PFSK-1 (cell line): ENCODE measurements around the gene METAP1.

Experiments used
- FOXP2 ChIP-seq: optimal IDR thresholded peaks from 2 replicates; pipeline ENCODE3; 2011; ENCODE audit warnings: borderline replicate concordance, control low read depth, inconsistent platforms; ENCODE audit not compliant: insufficient read depth; ENCODE audit errors: extremely low read length, extremely low read depth
- POLR2AphosphoS5 ChIP-seq: IDR thresholded peaks from 2 replicates; pipeline ENCODE4 v1.6.1; 2012; ENCODE audit warnings: low read depth, mild to moderate bottlenecking, control low read depth, low read length, moderate library complexity
- REST ChIP-seq, 2 experiments: IDR thresholded peaks; 2 replicates each; pipeline versions ENCODE4 v1.6.1 to v1.8.0; 2011 to 2012; ENCODE audit warnings: low read depth in 2 of 2, low read length in 2 of 2, control low read depth in 1 of 2, inconsistent platforms in 1 of 2, mild to moderate bottlenecking in 1 of 2, moderate library complexity in 1 of 2; ENCODE audit not compliant: insufficient read depth in 1 of 2
- SIN3A ChIP-seq: IDR thresholded peaks from 2 replicates; pipeline ENCODE4 v1.6.1; 2012; ENCODE audit warnings: mild to moderate bottlenecking, low read length, moderate library complexity, borderline replicate concordance; ENCODE audit not compliant: insufficient read depth
- TAF1 ChIP-seq: IDR thresholded peaks from 2 replicates; pipeline ENCODE4 v1.6.1; 2012; ENCODE audit warnings: low read length, control low read depth, borderline replicate concordance; ENCODE audit not compliant: insufficient read depth

Gene METAP1

GRCh38 chr4:98955229-98955628 is 40.3 kb upstream of the METAP1 start:
- TF ChIP-seq SIN3A = no peak
- TF ChIP-seq TAF1 = no peak
- no peak for TF ChIP-seq FOXP2
- TF ChIP-seq REST (IDR thresholded peaks at IDR 0.05; ENCODE audit: insufficient read depth in 1 of 2, low read depth in 2 of 2, low read length in 2 of 2) = no peak
- no peak for TF ChIP-seq POLR2AphosphoS5

- TF ChIP-seq TAF1 (no peak), FOXP2 (no peak), POLR2AphosphoS5 (no peak), REST (IDR thresholded peaks at IDR 0.05; ENCODE audit: insufficient read depth in 1 of 2, low read depth in 2 of 2, low read length in 2 of 2) (no peak), SIN3A (no peak)
Measured at GRCh38 chr4:98958065-98958464, 37.5 kb upstream of the METAP1 start.

- TF ChIP-seq REST (IDR thresholded peaks at IDR 0.05; ENCODE audit: insufficient read depth in 1 of 2, low read depth in 2 of 2, low read length in 2 of 2) (no peak), POLR2AphosphoS5 (no peak), TAF1 (no peak), SIN3A (no peak), FOXP2 (no peak)
Measured at GRCh38 chr4:98959411-98959810, 36.1 kb upstream of the METAP1 start.

- TF ChIP-seq SIN3A = no peak
- TF ChIP-seq REST (IDR thresholded peaks at IDR 0.05; ENCODE audit: insufficient read depth in 1 of 2, low read depth in 2 of 2, low read length in 2 of 2) = no peak
- no peak for TF ChIP-seq FOXP2
- no peak for TF ChIP-seq TAF1
- no peak for TF ChIP-seq POLR2AphosphoS5
Measured at GRCh38 chr4:98961770-98962169, 33.8 kb upstream of the METAP1 start.
